ENCODE measurements around the gene ZRANB3. TPM values are rescaled to one million over a fixed set of nuclear protein-coding genes. Genes with fewer than 3 reads are reported as not detected.
"Not testable (repeated sequence)": the region's sequence is repeated elsewhere in the genome, so short reads cannot be mapped to it uniquely, and the experiment has no call there.

ZRANB3 gene
- total RNA-seq, 2 donors from 2014 or later = 3.2 to 3.5 TPM

DNA sequence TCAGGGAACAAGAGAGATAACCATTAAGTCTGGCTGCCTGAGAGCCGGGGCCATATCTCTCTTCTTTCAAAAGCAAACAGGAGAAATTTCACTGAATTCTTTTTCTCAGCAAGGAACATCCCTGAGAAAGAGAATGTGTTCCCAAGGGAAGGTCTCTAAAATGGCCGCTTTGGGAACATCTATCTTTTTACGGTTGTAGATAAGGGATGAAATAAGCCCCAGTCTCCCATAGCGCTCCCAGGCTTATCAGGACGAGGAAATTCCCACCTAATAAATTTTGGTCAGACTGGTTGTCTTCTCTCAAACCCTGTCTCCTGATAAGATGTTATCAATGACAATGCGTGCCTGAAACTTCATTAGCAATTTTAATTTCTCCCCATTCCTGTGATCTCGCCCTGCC lies 32.4 kb downstream of the ZRANB3 start:
- ATAC-seq; DNase-seq; intact Hi-C loops (cut with DNase I, micrococcal nuclease): not testable (repeated sequence)

DNA sequence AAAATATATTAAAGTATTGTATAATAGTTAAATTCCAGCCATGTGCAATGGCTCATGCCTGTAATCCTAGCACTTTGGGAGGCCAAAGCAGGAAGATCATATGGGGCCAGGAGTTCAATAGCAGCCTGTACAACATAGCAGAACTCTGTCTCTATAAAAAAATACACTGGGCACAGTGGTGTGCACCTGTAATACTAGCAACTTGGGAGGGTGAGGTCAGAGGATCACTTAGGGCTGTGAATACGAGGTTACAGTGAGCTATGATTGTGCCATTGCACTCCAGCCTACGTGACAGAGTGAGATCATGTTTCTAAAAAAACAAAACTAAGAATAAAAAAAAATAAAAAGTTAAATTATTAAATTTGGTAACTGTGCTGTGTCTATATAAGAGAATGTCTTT lies 36.1 kb downstream of the ZRANB3 start:
- intact Hi-C loops (cut with DNase I, micrococcal nuclease) = loop anchor here in 1 of 2 donors (5.0 kb wide), 1 partner anchor 1402 kb away; no protein-coding TSS in a partner anchor
- DNase-seq (no peak), ATAC-seq (no peak)

DNA sequence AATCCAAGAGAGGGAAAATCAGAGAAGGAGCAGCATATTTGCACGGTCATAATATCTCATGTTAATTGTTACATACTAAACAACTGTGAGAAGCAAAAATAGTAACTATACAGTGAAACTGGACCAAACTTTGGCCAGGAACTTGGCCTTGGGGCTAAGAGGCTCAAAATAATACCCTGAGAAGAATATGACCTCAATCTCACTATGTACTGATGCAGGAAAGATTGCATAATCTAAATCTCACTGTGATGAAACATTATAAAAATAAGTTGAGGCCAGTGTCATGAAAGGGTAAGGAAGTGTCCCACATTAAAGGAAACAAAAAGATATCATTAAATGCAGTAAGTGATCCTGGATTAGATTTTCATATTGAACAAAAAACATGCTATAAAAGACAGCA lies 36.5 kb downstream of the ZRANB3 start:
- intact Hi-C loops (cut with DNase I, micrococcal nuclease) = loop anchor here in 1 of 2 donors (5.0 kb wide), 1 partner anchor 1403 kb away; no protein-coding TSS in a partner anchor
- DNase-seq (no peak), ATAC-seq (no peak)

DNA sequence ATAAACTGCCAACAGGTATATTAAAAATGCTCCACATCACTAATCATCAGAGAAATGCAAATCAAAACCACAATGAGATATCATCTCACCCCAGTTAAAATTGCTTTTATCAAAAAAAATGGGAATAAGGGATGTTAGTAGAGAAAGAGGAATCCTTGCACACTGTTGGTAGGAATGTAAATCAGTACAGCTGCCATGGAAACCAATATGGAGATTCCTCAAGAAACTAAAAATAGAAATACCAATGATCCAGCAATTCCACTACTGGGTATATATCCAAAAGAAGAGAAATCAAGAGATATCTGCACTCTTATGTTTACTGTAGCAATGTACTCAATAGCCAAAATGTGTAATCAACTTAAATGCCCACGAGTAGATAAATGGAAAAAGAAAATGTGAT lies 40.6 kb downstream of the ZRANB3 start:
- intact Hi-C loops (cut with DNase I, micrococcal nuclease) = loop anchor here in 1 of 2 donors (5.0 kb wide), 1 partner anchor 1407 kb away; no protein-coding TSS in a partner anchor
- no peak for ATAC-seq
- no peak for DNase-seq

DNA sequence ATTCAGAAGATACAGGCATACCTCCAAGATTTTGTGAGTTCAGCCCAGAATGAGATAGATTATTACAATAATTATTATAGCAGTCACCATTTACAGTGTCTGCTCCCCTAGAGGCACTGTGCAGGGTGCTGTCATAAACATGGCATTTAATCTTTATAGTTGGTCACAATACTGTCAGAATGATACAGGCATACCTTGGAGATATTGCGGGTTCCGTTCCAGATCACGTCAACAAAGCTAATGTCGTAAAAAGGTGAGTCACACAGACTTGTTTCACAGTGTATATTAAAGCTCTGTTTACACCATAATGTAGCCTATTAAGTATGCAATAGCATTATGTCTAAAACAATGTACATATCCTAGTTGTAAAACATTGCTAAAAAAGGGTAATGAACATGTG lies 45.6 kb downstream of the ZRANB3 start:
- peak; percentile 25 for ATAC-seq
- intact Hi-C loops (cut with DNase I, micrococcal nuclease) = no loop called here
- no peak for DNase-seq

DNA sequence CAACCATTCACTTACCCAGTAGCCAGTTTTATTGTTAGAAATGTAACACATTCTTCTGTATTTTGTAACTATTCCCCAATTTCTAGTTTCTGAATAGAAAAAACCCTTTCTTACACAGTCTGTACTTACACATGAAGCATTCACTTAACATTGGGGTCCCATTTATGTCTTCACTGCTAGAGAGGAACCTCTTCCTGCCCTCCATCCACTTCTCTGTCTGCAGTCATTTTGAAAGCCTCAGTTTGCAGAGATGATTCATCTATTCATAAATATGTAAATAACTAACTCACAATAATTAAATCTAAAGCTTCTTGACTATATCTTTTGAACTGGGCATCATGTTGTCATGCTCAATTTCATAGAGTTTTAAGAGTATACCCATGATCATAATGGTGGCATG lies 55.9 kb downstream of the ZRANB3 start:
- intact Hi-C loops (cut with DNase I, micrococcal nuclease) = no loop called here
- ATAC-seq (no peak), DNase-seq (no peak)

DNA sequence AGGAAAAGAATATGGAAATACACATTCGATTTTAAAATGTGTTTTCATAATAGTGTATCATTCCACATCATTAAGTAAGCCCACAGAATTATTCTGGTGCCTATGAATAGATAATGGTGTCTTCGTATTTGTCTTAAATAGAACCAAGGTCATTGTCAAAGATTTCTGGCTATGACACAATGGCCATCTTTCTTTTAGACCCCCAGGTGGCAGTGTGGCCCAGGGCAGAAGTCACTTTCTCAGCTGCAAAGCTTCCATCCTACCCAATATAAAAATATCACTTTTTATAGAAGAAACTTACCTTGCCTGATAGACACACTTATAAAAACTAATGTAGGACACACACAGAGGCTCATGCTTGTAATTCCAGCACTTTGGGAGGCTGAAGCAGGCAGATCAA lies 57.5 kb downstream of the ZRANB3 start:
- peak in 1 of 2 donors; percentile 18 for DNase-seq
- intact Hi-C loops (cut with DNase I, micrococcal nuclease) = no loop called here
- peak; percentile 53 for ATAC-seq

DNA sequence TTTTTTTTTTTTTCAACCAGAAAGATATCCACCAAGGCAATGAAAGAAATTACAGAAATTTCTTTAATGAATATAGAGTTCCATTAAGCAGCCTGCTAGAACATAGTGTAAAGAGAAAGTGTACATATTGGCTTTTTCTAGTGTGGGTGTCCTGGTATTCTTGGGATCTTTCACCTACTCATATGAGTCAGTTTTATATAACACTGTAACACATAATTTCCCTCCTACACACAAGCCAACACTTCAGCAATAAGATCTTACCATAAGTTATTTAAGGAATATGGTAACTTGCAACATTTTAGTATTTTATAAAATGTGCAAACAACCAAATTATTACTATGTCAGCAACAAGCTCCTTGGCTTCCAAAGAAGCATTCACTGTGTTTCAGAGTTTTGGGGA lies 59.9 kb downstream of the ZRANB3 start:
- DNase-seq = no peak
- no peak for ATAC-seq
- intact Hi-C loops (cut with DNase I, micrococcal nuclease) = no loop called here

DNA sequence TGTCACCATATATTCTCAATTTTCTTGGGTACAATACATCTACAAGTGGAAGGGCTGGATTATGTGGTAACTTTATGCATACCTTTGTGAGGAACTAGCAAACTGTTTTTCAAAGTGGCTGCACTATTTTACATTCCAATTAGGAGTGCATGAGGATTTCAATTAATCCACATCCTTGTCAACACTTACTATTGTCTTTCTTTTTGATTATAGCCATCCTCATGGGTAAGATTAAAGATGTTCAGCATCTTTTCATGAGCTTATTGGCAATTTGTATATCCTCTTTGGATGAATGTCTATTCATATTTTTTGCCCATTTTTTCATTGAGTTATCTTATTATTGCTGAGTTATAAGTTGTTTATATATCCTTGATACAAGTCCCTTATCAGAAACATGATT lies 73.7 kb downstream of the ZRANB3 start:
- DNase-seq = no peak
- intact Hi-C loops (cut with DNase I, micrococcal nuclease) = no loop called here
- ATAC-seq = no peak

DNA sequence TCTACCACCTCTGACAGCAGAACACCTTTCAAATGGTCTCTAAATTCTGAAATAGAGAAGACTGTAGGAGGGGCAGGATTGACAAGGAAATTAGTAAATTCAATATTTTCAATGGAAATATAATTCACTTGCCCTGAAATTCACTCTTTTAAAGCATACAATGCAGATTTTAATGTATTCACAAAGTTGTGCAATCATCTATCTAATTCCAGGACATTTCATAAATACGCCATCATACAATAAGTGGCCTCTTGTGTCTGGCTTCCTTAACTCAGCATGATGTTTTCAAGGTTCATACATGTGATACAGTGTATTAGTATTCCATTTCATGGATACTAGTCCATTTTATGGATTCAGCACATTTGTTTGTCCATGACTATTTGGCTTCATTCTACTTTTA lies 74.2 kb downstream of the ZRANB3 start:
- no peak for DNase-seq
- ATAC-seq = no peak
- intact Hi-C loops (cut with DNase I, micrococcal nuclease) = no loop called here

DNA sequence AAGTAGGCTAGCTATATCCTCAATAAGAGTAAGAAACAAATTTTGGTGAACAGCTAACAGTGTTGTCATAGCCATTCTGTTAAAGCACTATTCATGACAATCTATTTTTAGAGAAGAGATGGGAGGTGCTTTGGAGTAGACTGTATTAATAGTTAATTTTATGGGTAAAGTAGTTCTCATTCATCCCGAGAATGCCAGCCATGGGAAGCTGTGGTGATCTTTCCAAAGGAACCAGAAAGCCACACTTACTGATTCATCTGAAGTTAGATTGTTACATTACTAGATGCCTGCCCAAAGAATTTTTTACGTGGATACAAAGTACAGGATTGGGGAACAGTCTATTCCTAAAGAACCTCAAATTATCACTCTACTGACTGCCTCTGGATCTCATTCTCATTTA lies 74.6 kb downstream of the ZRANB3 start:
- ATAC-seq (no peak), DNase-seq (no peak)
- intact Hi-C loops (cut with DNase I, micrococcal nuclease) = no loop called here

DNA sequence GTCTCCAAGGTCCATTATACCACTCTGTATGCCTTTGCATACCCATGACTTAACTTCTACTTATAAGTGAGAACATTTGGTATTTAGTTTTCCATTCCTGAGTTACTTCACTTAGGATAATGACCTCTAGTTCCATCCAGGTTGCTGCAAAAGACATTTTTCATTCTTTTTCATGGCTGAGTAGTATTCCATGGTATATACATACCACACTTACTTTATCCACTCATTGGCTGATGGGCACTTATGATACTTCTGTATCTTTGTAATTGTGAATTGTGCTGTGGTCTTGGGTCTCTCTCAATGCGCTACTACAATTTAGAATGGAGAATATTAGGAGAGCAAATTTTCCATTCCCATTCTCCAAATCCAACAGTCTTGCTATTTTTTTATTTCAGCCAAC lies 76.4 kb downstream of the ZRANB3 start:
- intact Hi-C loops (cut with DNase I, micrococcal nuclease) = no loop called here
- DNase-seq (no peak), ATAC-seq (no peak)

DNA sequence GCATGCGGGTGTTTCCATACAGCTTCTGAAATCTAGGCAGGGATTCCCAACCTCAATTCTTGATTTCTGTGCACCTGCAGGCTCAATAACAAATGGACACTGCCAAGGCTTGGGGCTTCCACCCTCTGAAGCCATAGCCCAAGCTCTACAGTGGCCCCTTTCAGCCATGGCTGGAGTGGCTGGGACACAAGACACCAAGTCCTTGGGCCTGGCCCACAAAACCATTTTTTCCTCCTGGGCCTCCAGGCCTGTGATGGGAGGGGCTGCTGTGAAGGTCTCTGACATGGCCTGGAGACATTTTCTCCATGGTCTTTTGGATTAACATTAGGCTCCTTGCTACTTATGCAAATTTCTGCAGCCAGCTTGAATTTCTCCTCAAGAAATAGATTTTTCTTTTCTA lies 78.0 kb downstream of the ZRANB3 start:
- intact Hi-C loops (cut with DNase I, micrococcal nuclease); DNase-seq; ATAC-seq: not testable (repeated sequence)

DNA sequence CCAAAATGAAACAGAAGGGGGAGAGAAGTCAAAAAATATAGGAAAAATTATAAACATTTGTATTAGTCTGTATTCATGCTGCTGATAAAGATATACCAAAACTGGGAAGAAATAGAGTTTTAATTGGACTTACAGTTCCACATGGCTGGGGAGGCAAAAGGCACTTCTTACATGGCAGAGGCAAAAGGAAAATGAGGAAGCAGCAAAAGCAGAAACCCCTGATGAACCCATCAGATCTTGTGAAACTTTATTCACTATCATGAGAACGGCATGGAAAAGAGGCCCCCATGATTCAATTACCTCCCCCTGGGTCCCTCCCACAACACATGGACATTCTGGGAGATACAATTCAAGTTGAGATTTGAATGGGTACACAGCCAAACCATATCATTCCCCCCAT lies 79.1 kb downstream of the ZRANB3 start:
- intact Hi-C loops (cut with DNase I, micrococcal nuclease) = no loop called here
- no peak for DNase-seq
- ATAC-seq = no peak

DNA sequence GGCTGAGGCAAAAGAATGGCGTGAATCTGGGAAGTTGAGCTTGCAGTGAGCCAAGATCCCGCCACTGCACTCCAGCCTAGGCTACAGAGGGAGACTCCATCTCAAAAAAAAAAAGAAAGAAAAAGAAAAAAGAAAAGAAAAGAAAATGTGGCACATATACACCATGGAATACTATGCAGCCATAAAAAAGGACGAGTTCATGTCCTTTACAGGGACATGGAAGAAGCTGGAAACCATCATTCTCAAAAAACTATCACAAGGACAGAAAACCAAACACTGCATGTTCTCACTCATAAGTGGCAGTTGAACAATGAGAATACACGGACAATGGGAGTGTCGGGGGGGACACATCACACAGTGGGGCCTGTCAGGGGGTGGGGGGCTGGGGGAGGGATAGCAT lies 88.0 kb downstream of the ZRANB3 start:
- intact Hi-C loops (cut with DNase I, micrococcal nuclease); ATAC-seq; DNase-seq: not testable (repeated sequence)

DNA sequence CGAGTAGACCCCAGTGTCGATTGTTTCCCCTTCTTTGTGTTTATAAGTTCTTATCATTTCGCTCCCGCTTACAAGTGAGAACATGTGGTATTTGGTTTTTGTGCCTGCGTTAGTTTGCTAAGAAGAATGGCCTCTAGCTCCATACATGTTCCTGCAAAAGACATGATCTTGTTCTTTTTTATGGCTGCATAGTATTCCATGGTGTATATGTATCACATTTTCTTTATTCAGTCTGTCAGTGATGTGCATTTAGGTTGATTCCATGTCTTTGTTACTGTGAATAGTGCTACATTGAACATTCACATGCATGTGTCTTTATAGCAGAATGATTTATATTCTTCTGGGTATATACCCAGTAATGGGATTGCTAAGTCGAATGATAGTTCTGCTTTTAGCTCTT lies 95.9 kb downstream of the ZRANB3 start:
- ATAC-seq; intact Hi-C loops (cut with DNase I, micrococcal nuclease); DNase-seq: not testable (repeated sequence)

DNA sequence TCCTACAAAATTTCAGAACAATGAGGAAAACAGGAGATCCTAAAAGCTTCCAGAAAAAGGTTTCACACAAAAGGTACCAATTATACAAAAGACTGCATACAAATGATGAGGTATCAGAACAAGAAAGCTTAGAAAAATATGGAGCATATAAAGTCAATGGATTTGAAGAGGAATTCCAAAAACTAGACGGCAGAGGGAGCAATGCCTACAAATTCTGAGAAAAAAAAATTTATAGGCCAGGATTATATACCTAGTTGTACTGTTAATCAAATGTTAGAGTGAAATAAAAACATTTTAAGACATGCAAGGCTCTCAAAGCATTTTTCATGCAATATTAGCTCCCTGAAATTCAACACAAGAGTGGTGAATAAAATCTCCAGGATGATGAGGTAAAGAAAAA lies 106.2 kb downstream of the ZRANB3 start:
- ATAC-seq (no peak), DNase-seq (no peak)
- intact Hi-C loops (cut with DNase I, micrococcal nuclease) = no loop called here

DNA sequence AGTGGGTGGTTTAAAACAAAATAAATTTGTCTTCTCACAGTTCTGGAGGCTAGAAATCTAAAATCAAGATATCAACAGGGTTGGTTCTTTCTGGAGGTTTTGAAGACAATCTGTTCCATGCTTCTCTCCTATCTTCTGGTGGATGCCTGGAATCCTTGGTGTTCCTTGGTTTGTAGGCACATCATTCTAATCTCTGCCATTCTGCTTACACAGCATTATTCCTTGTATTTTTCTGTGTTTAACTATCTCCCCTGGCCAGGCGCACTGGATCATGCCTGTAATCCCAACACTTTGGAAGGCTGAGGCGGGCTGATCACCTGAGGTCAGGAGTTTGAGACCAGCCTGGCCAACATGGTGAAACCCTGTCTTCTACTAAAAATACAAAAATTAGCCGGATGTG lies 108.1 kb downstream of the ZRANB3 start:
- ATAC-seq (no peak), DNase-seq (no peak)
- intact Hi-C loops (cut with DNase I, micrococcal nuclease) = no loop called here

DNA sequence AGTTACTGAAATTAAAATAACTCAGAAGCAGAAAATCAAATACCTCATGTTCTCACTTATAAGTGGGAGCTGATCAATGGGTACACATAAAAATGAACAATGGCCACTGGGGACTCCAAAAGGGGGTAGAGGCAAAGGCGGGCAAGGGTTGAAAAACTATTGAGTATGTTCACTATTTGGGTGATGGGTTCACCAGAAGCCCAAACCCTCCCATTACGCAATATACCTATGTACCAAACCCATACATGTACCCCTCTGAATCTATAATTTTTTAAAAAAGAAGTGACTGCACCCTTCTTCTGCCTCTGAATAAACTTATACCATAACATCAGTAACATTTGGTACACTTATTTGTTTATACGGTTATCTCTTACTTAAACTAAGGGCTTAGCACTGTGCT lies 119.4 kb downstream of the ZRANB3 start:
- intact Hi-C loops (cut with DNase I, micrococcal nuclease) = no loop called here
- ATAC-seq = no peak

DNA sequence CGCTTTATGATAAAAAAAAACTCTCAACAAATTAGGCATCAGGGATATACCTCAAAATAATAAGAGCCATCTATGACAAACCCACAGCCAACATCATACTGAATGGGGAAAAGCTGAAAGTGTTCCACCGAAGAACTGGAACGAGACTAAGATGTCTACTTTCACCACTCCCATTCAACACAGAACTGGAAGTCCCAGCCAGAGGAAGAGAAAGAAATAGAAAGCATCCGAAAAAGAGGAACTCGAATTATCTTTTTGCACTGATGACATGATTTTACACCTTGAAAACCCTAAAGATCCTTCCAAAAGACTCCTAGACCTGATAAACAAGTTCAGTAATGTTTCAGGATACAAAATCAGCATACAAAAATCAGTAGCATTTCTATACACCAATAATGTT lies 121.6 kb downstream of the ZRANB3 start:
- ATAC-seq (no peak), DNase-seq (no peak)
- intact Hi-C loops (cut with DNase I, micrococcal nuclease) = no loop called here

More for the DNA sequence above, 119.4 kb downstream of the ZRANB3 start:
- DNase-seq = no peak

DNA sequence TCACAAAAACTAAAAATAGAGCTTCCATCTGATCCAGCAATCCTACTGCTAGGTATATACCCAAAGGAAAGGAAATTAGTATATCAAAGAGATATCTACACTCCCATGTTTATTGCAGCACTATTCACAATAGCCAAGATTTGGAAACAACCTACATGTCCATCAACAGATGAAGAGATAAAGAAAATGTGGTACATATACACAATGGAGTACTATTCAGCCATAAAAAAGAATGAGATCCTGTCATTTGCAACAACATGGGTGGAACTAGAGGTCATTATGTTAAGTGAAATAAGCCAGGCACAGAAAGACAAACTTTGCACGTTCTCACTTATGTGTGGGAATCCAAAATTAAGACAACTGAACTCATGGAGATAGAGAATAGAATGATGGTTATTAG lies 134.8 kb downstream of the ZRANB3 start:
- DNase-seq; intact Hi-C loops (cut with DNase I, micrococcal nuclease); ATAC-seq: not testable (repeated sequence)

DNA sequence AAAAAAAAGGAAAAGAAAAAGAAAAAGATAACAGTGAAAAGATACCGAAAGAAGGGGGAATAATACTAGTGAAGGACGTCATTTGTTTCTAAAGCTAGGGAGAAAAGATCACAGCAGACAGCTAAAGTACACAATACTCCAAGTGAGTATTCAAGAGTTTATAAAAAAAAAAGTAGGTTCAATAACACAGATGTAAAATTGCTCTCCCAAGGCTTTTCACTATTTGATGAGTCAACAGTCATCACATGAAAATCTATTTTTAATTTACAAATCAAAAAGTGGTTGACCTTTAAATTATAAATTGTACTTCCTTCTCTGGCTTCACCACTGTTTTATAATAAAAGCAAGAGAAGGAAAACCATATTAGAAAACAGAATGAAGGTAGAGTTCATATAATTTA lies 144.0 kb downstream of the ZRANB3 start:
- ATAC-seq = no peak
- intact Hi-C loops (cut with DNase I, micrococcal nuclease) = no loop called here

More for the DNA sequence above, 144.0 kb downstream of the ZRANB3 start:
- no peak for DNase-seq

All from left colon (tissue), 2 donors.